Measurements from ENCODE around the gene MORC3.
"Not testable (repeated sequence)": the region's sequence is repeated elsewhere in the genome, so short reads cannot be mapped to it uniquely, and the experiment has no call there.

The MORC3 gene

GRCh38 chr21:36386031-36386642 lies 66.1 kb downstream of the MORC3 start:
- DNase-seq, result no peak

- no peak for DNase-seq
Observed at GRCh38 chr21:36388096-36388495, 68.1 kb downstream of the MORC3 start.

GRCh38 chr21:36388835-36389234 lies 68.8 kb downstream of the MORC3 start:
- peak; percentile 23 for DNase-seq

GRCh38 chr21:36391649-36392048 lies 71.7 kb downstream of the MORC3 start:
- not testable (repeated sequence) for DNase-seq

- DNase-seq, result no peak
Observed at GRCh38 chr21:36395353-36396111, 75.5 kb downstream of the MORC3 start.

GRCh38 chr21:36396325-36396724 lies 76.3 kb downstream of the MORC3 start:
- DNase-seq, result no peak

- DNase-seq, result no peak
Observed at GRCh38 chr21:36396971-36397370, 77.0 kb downstream of the MORC3 start.

GRCh38 chr21:36397606-36398005 lies 77.6 kb downstream of the MORC3 start:
- no peak for DNase-seq

GRCh38 chr21:36399736-36400135 lies 79.7 kb downstream of the MORC3 start:
- DNase-seq, result not testable (repeated sequence)

GRCh38 chr21:36400719-36401118 lies 80.7 kb downstream of the MORC3 start:
- DNase-seq, result no peak

- no peak for DNase-seq
Observed at GRCh38 chr21:36402339-36402738, 82.3 kb downstream of the MORC3 start.

- DNase-seq, result no peak
Observed at GRCh38 chr21:36403713-36404112, 83.7 kb downstream of the MORC3 start.

GRCh38 chr21:36408568-36408967 lies 88.6 kb downstream of the MORC3 start:
- no peak for DNase-seq

- no peak for DNase-seq
Observed at GRCh38 chr21:36411301-36411700, 91.3 kb downstream of the MORC3 start.

- no peak for DNase-seq
Observed at GRCh38 chr21:36412916-36413315, 92.9 kb downstream of the MORC3 start.

- no peak for DNase-seq
Observed at GRCh38 chr21:36415375-36415774, 95.4 kb downstream of the MORC3 start.

GRCh38 chr21:36419241-36419640 lies 99.2 kb downstream of the MORC3 start:
- DNase-seq, result no peak

GRCh38 chr21:36419996-36420395 lies 100.0 kb downstream of the MORC3 start:
- peak; percentile 55 for DNase-seq

- DNase-seq, result no peak
Observed at GRCh38 chr21:36420571-36421339, 100.8 kb downstream of the MORC3 start.

- DNase-seq, result peak; percentile 21
Observed at GRCh38 chr21:36422279-36423098, 102.5 kb downstream of the MORC3 start.

GRCh38 chr21:36423771-36424433 lies 103.9 kb downstream of the MORC3 start:
- DNase-seq, result no peak

GRCh38 chr21:36424592-36424991 lies 104.6 kb downstream of the MORC3 start:
- DNase-seq, result no peak

All from DMS 273 treated with DMSO at 0.1 percent for 48 hours (cell line).